Keratinocyte (primary cell): ENCODE data around the gene C2orf42. TPM values are rescaled to one million over a fixed set of nuclear protein-coding genes. Genes with fewer than 3 reads are reported as not detected.
"Not testable (repeated sequence)": the region's sequence is repeated elsewhere in the genome, so short reads cannot be mapped to it uniquely, and the experiment has no call there.

ENCODE experiments used
- DNase-seq: peaks from one replicate; pipeline ENCODE4 v3.0.0-alpha.2; 2011; ENCODE audit warnings: low read depth, missing footprints, low spot score
- FAIRE-seq: peaks from 2 replicates; lab custom pipeline; 2011; peaks lifted over from hg19 to GRCh38; lab: Jason Lieb, UNC
- H2AFZ ChIP-seq: 2 replicates; pipeline ENCODE4 v1.6.0; 2012; ENCODE audit warnings: low read length, control low read depth, inconsistent platforms; ENCODE audit not compliant: control insufficient read depth
- H3K27ac ChIP-seq: 2 replicates; pipeline ENCODE4 v1.5.1; 2011; ENCODE audit warnings: low read length; ENCODE audit not compliant: control insufficient read depth, insufficient read depth
- H3K27me3 ChIP-seq: 3 replicates; pipeline ENCODE4 v1.6.0; 2011; ENCODE audit warnings: low read length; ENCODE audit not compliant: control insufficient read depth, insufficient read depth; ENCODE audit errors: extremely low read depth
- H3K36me3 ChIP-seq, 2 experiments: 2 replicates in 1 of 2; 3 replicates in 1 of 2; pipeline ENCODE4 v1.5.1; 2011; ENCODE audit warnings: low read length in 2 of 2, mild to moderate bottlenecking in 1 of 2; ENCODE audit not compliant: control insufficient read depth in 2 of 2, insufficient read depth in 2 of 2; ENCODE audit errors: extremely low read depth in 1 of 2
- H3K4me1 ChIP-seq: 3 replicates; pipeline ENCODE4 v1.5.1; 2011; ENCODE audit warnings: low read length; ENCODE audit not compliant: control insufficient read depth, insufficient read depth; ENCODE audit errors: extremely low read depth
- H3K4me2 ChIP-seq: 3 replicates; pipeline ENCODE4 v1.6.0; 2011; ENCODE audit warnings: low read depth, low read length; ENCODE audit not compliant: control insufficient read depth, insufficient read depth; ENCODE audit errors: extremely low read depth
- H3K4me3 ChIP-seq, 3 experiments: fragments of 200-600 bp in 1 of 3; sonication (generic) in 1 of 3; 2 replicates in 2 of 3; 3 replicates in 1 of 3; pipeline ENCODE4 v1.5.1; 2011 to 2016; ENCODE audit warnings: low read length in 3 of 3, mild to moderate bottlenecking in 3 of 3, control low read depth in 2 of 3, inconsistent platforms in 1 of 3, low read depth in 1 of 3, mixed read lengths in 1 of 3, mixed run types in 1 of 3, moderate library complexity in 1 of 3; ENCODE audit not compliant: control insufficient read depth in 2 of 3, insufficient read depth in 2 of 3; ENCODE audit errors: extremely low read depth in 1 of 3
- H3K79me2 ChIP-seq: 2 replicates; pipeline ENCODE4 v1.6.0; 2012; ENCODE audit warnings: low read length; ENCODE audit not compliant: control insufficient read depth, insufficient read depth
- H3K9ac ChIP-seq: 3 replicates; pipeline ENCODE4 v1.6.0; 2011; ENCODE audit warnings: low read length; ENCODE audit not compliant: control insufficient read depth, insufficient read depth; ENCODE audit errors: extremely low read depth
- H3K9me1 ChIP-seq: 3 replicates; pipeline ENCODE4 v1.6.0; 2011; ENCODE audit warnings: low read length; ENCODE audit not compliant: control insufficient read depth, insufficient read depth; ENCODE audit errors: extremely low read depth
- H3K9me3 ChIP-seq: 2 replicates; pipeline ENCODE4 v1.5.1; 2012; ENCODE audit warnings: low read depth, low read length; ENCODE audit not compliant: control insufficient read depth
- H4K20me1 ChIP-seq: 3 replicates; pipeline ENCODE4 v1.6.0; 2011; ENCODE audit warnings: low read length; ENCODE audit not compliant: control insufficient read depth, insufficient read depth; ENCODE audit errors: extremely low read depth
- CTCF ChIP-seq, 3 experiments: IDR thresholded peaks in 1 of 3; conservative IDR thresholded peaks in 1 of 3; optimal IDR thresholded peaks in 1 of 3; 2 replicates in 2 of 3; 3 replicates in 1 of 3; pipeline versions ENCODE3 to v1.5.1; 2011; ENCODE audit warnings: low read length in 3 of 3, mild to moderate bottlenecking in 3 of 3, moderate library complexity in 2 of 3, control low read depth in 1 of 3, inconsistent platforms in 1 of 3; ENCODE audit not compliant: insufficient read depth in 2 of 3; ENCODE audit errors: extremely low read depth in 1 of 3
- EZH2 ChIP-seq: IDR thresholded peaks from one replicate; pipeline ENCODE4 v1.6.1; 2012; ENCODE audit warnings: inconsistent platforms, mild to moderate bottlenecking, low read length, moderate library complexity
- dilution Hi-C: fragments of 300-500 bp; cut with MboI; formaldehyde crosslinking; loops from one replicate; pipeline ENCODE4 v1.7.0; 2020; ENCODE audit warnings: low sequenced_read_pairs; ENCODE audit not compliant: extremely low pct_ligation_motif_present
- polyA plus RNA-seq, 5 experiments: library from polyadenylated mRNA; depleted of rRNA in 3 of 5; stranded (reverse) in 3 of 5; stranded (forward) in 1 of 5; unstranded in 1 of 5; fragments of >200 nt; gene quantifications; 1 replicate in 1 of 5; 2 replicates in 3 of 5; 3 replicates in 1 of 5; pipeline versions ENCODE4 v1.2.1 to v1.2.3, GENCODE V29; 2011 to 2012; ENCODE audit warnings: missing spikeins in 2 of 5, low read depth in 1 of 5, low replicate concordance in 1 of 5

The C2orf42 gene
- polyA plus RNA-seq, 1 donor (not counting 4 experiments of a cell fraction or from before 2014, with no cell fraction given): 9.3 TPM

- no peak overlapping the region for H3K9ac ChIP-seq
- no peak overlapping the region for H3K4me3 ChIP-seq
- FAIRE-seq: peak; percentile 88
- no peaks in the 10 kb centered on the region for H3K27me3 ChIP-seq
- peaks cover 5% of the 10 kb centered on the region in 2 experiments for H3K36me3 ChIP-seq
- H3K9me3 ChIP-seq: no peaks in the 10 kb centered on the region
- H3K4me1 ChIP-seq: peaks cover 8% of the 10 kb centered on the region
- H3K9me1 ChIP-seq: no peaks in the 10 kb centered on the region
- no peak for TF ChIP-seq EZH2
- TF ChIP-seq CTCF (optimal IDR thresholded peaks at IDR 0.05 in 1 of 3, IDR thresholded peaks at IDR 0.05 in 1 of 3, conservative IDR thresholded peaks at IDR 0.05 in 1 of 3; ENCODE audit: extremely low read depth in 1 of 3, insufficient read depth in 2 of 3, low read length in 3 of 3): no peak
- H3K79me2 ChIP-seq: no peaks in the 10 kb centered on the region
- no peak overlapping the region for H3K4me2 ChIP-seq
- no peaks in the 10 kb centered on the region for H4K20me1 ChIP-seq
- no peak overlapping the region for H2AFZ ChIP-seq
- peak overlapping the region; percentile 0 for H3K27ac ChIP-seq
- no peak for DNase-seq
- dilution Hi-C loops: no loop called here
Measured at GRCh38 chr2:70161069-70161534, 29.7 kb downstream of the C2orf42 start.

GRCh38 chr2:70160545-70160944 is 30.3 kb downstream of the C2orf42 start:
- Histone ChIP-seq H3K27ac (no peak overlapping the region), H3K36me3 (peaks cover 4 to 5% of the 10 kb centered on the region in 2 experiments), H3K27me3 (no peaks in the 10 kb centered on the region), H3K4me1 (peaks cover 8% of the 10 kb centered on the region), H3K79me2 (no peaks in the 10 kb centered on the region), H3K9me1 (no peaks in the 10 kb centered on the region), H3K9ac (no peak overlapping the region), H3K9me3 (no peaks in the 10 kb centered on the region), H3K4me3 (no peak overlapping the region), H2AFZ (no peak overlapping the region), H4K20me1 (no peaks in the 10 kb centered on the region), H3K4me2 (no peak overlapping the region)
- dilution Hi-C loops: no loop called here
- TF ChIP-seq EZH2 (no peak), CTCF (optimal IDR thresholded peaks at IDR 0.05 in 1 of 3, IDR thresholded peaks at IDR 0.05 in 1 of 3, conservative IDR thresholded peaks at IDR 0.05 in 1 of 3; ENCODE audit: extremely low read depth in 1 of 3, insufficient read depth in 2 of 3, low read length in 3 of 3) (no peak)
- FAIRE-seq: no peak
- no peak for DNase-seq

- FAIRE-seq, H3K9me1 ChIP-seq, H4K20me1 ChIP-seq, H3K9me3 ChIP-seq, H3K36me3 ChIP-seq, H3K9ac ChIP-seq, H2AFZ ChIP-seq, H3K27ac ChIP-seq, dilution Hi-C loops, DNase-seq, H3K27me3 ChIP-seq, H3K4me3 ChIP-seq, H3K4me2 ChIP-seq, H3K79me2 ChIP-seq: not testable (repeated sequence)
- peaks cover 16% of the 10 kb centered on the region for H3K4me1 ChIP-seq
Measured at GRCh38 chr2:70149130-70149686, 41.6 kb downstream of the C2orf42 start.

GRCh38 chr2:70148211-70148760 is 42.5 kb downstream of the C2orf42 start:
- H3K27me3 ChIP-seq, H2AFZ ChIP-seq, H3K4me2 ChIP-seq, H3K79me2 ChIP-seq, H3K9me1 ChIP-seq, H4K20me1 ChIP-seq, H3K27ac ChIP-seq, H3K36me3 ChIP-seq, FAIRE-seq, H3K9ac ChIP-seq, dilution Hi-C loops, DNase-seq, H3K4me3 ChIP-seq, H3K9me3 ChIP-seq: not testable (repeated sequence)
- H3K4me1 ChIP-seq: peaks cover 20% of the 10 kb centered on the region
